Kidney (tissue), 14 donors: ENCODE data around the gene CDCA7L. TPM values are rescaled to one million over a fixed set of nuclear protein-coding genes. Genes with fewer than 3 reads are reported as not detected.

ENCODE experiments used
- DNase-seq, 5 donors: peaks; one replicate each; pipeline ENCODE4 v3.0.0-alpha.2; 2013 to 2020
- FAIRE-seq: peaks from 2 replicates; lab custom pipeline; 2012; peaks lifted over from hg19 to GRCh38; lab: Jason Lieb, UNC
- H3K27ac ChIP-seq, 2 donors: one replicate each; pipeline ENCODE4 v1.7.0; 2013; ENCODE audit warnings: low read depth in 2 of 2, low read length in 2 of 2, inconsistent platforms in 1 of 2
- H3K27me3 ChIP-seq: one replicate; pipeline ENCODE4 v1.7.1; 2013; ENCODE audit warnings: low read length, inconsistent platforms; ENCODE audit not compliant: control insufficient read depth, insufficient read depth
- H3K36me3 ChIP-seq, 3 donors: one replicate each; pipeline versions ENCODE4 v1.7.0 to v1.7.1; 2013; ENCODE audit warnings: low read length in 3 of 3, control low read depth in 1 of 3, inconsistent platforms in 1 of 3; ENCODE audit not compliant: insufficient read depth in 3 of 3, control insufficient read depth in 2 of 3
- H3K4me1 ChIP-seq, 3 donors: one replicate each; pipeline versions ENCODE4 v1.7.0 to v1.7.1; 2013; ENCODE audit warnings: low read length in 3 of 3, inconsistent platforms in 1 of 3, low read depth in 1 of 3; ENCODE audit not compliant: control insufficient read depth in 2 of 3, insufficient read depth in 2 of 3
- H3K4me3 ChIP-seq, 3 donors: one replicate each; pipeline versions ENCODE4 v1.7.0 to v1.8.1; 2013; ENCODE audit warnings: low read length in 3 of 3, control low read depth in 1 of 3, inconsistent platforms in 1 of 3
- H3K9ac ChIP-seq, 3 donors: one replicate each; pipeline versions ENCODE4 v1.7.0 to v1.7.1; 2013; ENCODE audit warnings: low read length in 3 of 3, control low read depth in 1 of 3, inconsistent platforms in 1 of 3
- H3K9me3 ChIP-seq, 3 donors: one replicate each; pipeline versions ENCODE4 v1.7.0 to v1.7.1; 2013; ENCODE audit warnings: low read length in 3 of 3, control low read depth in 1 of 3, inconsistent platforms in 1 of 3; ENCODE audit not compliant: control insufficient read depth in 2 of 3, insufficient read depth in 1 of 3
- intact Hi-C: fragments of 100-400 bp; cut with DNase I; formaldehyde crosslinking; loops from one replicate; pipeline ENCODE4 v1.11.1; 2022
- polyA plus RNA-seq: library from polyadenylated mRNA; stranded (reverse); fragments of 350-450 nt; fragmentation: Illumina TruSeq; extraction: RNeasy Lipid Tissue Mini Kit (QIAGEN cat#74804); gene quantifications from one replicate; pipeline ENCODE4 v1.2.3, GENCODE V29; 2014; ENCODE audit warnings: low read depth, low replicate concordance; ENCODE audit not compliant: insufficient read depth
- total RNA-seq: library from RNA; stranded (reverse); fragmentation: NEBNext Ultra II Directional; extraction: Animal tissue kit (Norgen Biotek cat#: 25700); gene quantifications from one replicate; pipeline ENCODE4 v1.2.1, GENCODE V29; 2021
- TF ChIP-seq, protein P1 (sequence below): IDR thresholded peaks from 3 replicates; pipeline ENCODE4 v1.5.1; 2012; ENCODE audit warnings: mild to moderate bottlenecking, moderate library complexity, borderline replicate concordance; ENCODE audit not compliant: insufficient read depth; ENCODE audit errors: extremely low read depth
- donor health status: control.
- donor health status: control.
- donor health status: control.
- donor health status: control.
- donor health status: control.
- donor health status: DM: yes; HTN: yes; CAD: no.
- donor health status: Normal renal cell carcinoma (clear cell type).

CDCA7L gene
- total and polyA plus RNA-seq, 2 donors from 2014 or later = 2.3 to 10.1 TPM

DNA sequence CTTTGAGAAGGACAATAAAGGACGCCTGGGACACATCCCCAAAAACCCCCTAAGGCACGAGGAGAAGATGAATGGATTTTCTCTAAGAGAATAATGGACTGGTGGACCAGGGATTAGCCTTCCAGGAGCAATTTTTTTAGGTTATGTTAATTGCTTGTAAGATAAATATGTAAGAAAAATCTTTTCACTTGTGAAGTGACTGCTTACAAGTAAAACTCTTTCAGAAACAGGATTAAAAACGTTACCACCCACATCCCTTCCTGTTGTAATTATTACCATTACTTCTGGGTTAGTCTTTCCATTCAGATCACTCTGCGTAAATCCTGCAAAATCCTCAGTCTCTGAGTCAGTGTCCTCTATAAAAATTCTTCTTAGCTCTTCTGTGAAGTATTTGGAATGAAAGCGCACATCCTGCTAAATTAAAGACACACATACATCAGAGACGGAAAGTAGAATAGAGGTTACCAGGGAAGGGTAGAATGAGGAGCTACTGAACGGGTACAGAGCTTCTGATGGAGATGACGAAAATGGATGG lies 34.3 kb downstream of the CDCA7L start:
- intact Hi-C loops = no loop called here

DNA sequence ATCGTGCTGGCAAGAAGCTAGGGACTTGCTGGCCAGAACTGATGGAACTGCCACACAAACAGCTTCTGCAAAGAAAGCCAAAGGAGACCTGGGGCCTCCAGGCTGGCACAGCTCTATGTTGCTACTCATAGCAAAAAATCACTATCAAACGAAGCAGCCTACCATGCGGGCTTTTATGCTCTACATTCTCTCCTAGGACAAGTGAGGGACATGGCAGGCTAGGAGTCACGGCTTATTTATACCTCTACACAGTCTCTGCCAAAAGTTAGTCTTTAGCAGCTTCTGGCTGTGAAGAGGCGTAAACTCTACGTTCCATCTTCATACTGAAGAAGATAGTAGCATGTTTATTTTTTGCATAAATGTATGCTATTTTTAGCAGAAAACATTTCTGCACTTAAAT lies 35.4 kb downstream of the CDCA7L start:
- Histone ChIP-seq H3K4me3 (no peak overlapping the region), H3K9me3 (no peaks in the 10 kb centered on the region), H3K27me3 (no peaks in the 10 kb centered on the region), H3K36me3 (peaks cover 0 to 5% (median 0%) of the 10 kb centered on the region in 3 donors), H3K27ac (no peak overlapping the region), H3K9ac (no peak overlapping the region), H3K4me1 (no peaks in the 10 kb centered on the region)
- FAIRE-seq (no peak), DNase-seq (no peak)
- intact Hi-C loops = no loop called here
- TF ChIP-seq, protein P1, sequence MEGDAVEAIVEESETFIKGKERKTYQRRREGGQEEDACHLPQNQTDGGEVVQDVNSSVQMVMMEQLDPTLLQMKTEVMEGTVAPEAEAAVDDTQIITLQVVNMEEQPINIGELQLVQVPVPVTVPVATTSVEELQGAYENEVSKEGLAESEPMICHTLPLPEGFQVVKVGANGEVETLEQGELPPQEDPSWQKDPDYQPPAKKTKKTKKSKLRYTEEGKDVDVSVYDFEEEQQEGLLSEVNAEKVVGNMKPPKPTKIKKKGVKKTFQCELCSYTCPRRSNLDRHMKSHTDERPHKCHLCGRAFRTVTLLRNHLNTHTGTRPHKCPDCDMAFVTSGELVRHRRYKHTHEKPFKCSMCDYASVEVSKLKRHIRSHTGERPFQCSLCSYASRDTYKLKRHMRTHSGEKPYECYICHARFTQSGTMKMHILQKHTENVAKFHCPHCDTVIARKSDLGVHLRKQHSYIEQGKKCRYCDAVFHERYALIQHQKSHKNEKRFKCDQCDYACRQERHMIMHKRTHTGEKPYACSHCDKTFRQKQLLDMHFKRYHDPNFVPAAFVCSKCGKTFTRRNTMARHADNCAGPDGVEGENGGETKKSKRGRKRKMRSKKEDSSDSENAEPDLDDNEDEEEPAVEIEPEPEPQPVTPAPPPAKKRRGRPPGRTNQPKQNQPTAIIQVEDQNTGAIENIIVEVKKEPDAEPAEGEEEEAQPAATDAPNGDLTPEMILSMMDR = no peak

More for the DNA sequence above, 34.3 kb downstream of the CDCA7L start:
- H3K27me3 ChIP-seq = no peaks in the 10 kb centered on the region
- FAIRE-seq = no peak
- no peak for DNase-seq
- no peaks in the 10 kb centered on the region for H3K4me1 ChIP-seq
- H3K27ac ChIP-seq = no peak overlapping the region
- no peaks in the 10 kb centered on the region for H3K9me3 ChIP-seq
- H3K9ac ChIP-seq = no peak overlapping the region
- TF ChIP-seq, protein P1 = no peak
- no peak overlapping the region for H3K4me3 ChIP-seq
- no peaks in the 10 kb centered on the region for H3K36me3 ChIP-seq

DNA sequence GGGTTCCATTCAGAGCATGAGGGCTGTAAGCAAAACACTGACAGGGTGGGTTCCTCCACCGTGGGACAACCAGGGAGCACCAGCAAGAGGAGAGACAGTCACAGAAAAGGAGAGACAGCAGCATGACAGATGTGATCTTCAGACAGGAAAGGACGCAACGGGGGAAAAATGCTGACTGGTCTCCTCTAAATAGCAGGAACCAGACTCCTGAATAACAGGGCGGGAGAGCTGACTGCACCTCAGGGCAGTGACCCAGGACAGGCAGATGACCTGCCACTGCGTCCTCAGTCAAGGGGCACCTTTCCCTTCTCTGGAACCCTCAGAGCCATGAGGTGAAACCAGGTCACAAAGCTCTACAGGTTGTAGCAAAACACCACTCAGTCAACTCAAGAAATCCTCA lies 37.0 kb downstream of the CDCA7L start:
- no peak overlapping the region for H3K9ac ChIP-seq
- intact Hi-C loops = no loop called here
- H3K9me3 ChIP-seq = no peaks in the 10 kb centered on the region
- no peak for DNase-seq
- no peaks in the 10 kb centered on the region for H3K27me3 ChIP-seq
- H3K27ac ChIP-seq = no peak overlapping the region
- H3K36me3 ChIP-seq = peaks cover 0 to 5% (median 0%) of the 10 kb centered on the region in 3 donors
- FAIRE-seq = no peak
- TF ChIP-seq, protein P1 = no peak
- no peak overlapping the region for H3K4me3 ChIP-seq
- no peaks in the 10 kb centered on the region for H3K4me1 ChIP-seq
